ENCODE data around the gene RAB7B.
"Not testable (repeated sequence)": the region's sequence is repeated elsewhere in the genome, so short reads cannot be mapped to it uniquely, and the experiment has no call there.

RAB7B gene, protein sequence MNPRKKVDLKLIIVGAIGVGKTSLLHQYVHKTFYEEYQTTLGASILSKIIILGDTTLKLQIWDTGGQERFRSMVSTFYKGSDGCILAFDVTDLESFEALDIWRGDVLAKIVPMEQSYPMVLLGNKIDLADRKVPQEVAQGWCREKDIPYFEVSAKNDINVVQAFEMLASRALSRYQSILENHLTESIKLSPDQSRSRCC

DNA sequence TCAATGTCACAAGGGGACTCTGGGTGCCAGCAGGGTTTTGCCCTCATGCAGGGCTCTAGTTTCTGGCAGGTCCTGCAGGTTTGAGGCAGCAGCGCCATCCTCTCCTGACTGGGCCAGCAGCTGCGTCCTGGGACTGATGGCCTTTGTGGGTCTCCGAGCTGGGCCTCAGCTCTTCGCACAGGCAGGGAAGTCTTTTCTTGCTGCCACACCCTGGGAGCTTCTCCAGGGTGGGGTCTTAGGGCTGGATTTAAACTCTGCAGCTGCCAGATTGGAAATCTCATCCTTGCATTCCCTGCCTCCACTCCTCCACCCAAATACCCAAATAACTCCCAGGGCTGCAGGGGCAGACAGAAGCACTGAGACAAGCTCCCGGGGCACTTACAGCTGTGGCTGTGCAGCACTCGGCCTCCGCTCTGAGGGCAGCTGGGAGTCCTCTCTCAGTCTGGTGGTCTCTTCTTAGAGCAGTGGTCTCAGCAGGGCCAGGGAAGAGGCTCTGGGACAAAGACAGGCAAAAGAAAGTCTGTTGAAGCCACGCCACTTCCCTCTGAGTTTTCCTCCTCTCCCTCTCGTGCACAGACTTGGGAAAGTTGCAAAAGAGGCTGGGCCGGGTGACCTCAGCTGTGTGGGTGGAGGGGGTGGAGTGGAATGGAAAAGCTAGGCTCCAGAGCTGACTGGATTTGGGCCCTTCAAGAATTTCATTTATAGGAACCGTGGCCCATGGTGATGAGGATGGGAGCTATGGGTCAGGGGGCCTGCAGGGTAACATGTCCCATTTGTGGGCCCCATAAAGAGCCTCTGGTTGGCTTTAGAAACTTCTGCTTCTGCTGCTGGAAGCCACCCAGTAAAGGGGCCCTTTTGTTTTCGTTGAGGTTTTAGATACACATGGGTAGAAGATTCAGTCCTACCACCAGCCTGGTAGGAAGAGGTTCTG, at the start of gene RAB7B:
RAB7B (minus strand) TSS at position 525 of the 931 bp plus-strand sequence. CDS start 9,260 bp downstream, outside the sequence.
- peak; percentile 73 for DNase-seq

DNA sequence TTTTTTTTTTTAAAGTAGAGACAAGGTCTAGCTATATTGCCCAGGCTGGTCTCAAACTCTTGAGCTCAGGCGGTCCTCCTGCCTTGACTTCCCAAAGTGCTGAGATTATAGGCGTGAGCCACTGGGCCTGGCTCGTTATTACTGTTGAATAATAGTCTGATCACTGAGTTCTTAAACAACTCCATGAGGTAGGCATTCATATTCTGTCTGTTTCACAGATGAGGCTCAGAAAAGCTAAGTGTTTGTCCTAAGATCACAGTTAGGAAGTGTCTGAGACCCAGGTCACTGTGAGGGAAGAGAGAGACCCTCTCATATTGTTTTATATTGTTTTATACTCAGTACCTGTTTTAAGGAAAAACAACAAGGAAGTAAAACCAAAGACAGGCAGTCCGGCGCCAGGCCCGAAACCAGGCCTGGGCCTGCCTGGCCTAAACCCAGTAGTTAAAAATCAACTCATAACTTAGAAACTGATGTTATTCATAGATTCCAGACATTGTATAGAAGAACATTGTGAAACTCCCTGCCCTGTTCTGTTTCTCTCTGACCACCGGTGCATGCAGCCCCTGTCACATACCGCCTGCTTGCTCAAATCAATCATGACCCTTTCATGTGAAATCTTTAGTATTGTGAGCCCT, 49.2 kb upstream of the RAB7B start:
- not testable (repeated sequence) for DNase-seq

DNA sequence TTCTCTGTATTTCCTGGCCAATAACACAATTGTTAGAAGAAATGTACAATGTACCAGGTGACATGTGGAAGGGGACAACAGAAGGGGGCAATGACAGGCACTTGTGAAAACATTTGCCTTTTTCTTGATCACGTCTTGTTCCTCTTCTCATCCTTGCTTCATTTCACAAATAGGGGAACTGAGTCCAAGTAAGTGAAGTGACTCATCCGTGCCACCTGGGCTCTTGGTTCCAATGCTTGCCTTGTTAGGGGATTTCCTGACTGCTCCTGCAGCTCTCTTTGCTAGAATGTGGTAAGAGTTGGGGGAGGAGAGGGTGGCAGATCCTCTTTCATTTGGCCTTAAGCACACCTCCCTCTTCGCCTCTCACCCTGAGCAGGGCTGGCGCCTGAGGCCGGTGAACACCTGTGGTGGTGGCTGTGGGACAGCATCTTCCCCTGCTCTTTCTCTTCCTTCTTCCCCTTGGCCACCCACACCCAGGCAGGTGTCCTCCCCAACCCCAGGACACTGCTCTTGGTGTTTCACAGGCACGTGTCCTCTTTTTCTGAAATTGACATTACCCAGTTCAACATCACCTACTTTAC, 47.5 kb upstream of the RAB7B start:
- DNase-seq, result peak; percentile 94

DNA sequence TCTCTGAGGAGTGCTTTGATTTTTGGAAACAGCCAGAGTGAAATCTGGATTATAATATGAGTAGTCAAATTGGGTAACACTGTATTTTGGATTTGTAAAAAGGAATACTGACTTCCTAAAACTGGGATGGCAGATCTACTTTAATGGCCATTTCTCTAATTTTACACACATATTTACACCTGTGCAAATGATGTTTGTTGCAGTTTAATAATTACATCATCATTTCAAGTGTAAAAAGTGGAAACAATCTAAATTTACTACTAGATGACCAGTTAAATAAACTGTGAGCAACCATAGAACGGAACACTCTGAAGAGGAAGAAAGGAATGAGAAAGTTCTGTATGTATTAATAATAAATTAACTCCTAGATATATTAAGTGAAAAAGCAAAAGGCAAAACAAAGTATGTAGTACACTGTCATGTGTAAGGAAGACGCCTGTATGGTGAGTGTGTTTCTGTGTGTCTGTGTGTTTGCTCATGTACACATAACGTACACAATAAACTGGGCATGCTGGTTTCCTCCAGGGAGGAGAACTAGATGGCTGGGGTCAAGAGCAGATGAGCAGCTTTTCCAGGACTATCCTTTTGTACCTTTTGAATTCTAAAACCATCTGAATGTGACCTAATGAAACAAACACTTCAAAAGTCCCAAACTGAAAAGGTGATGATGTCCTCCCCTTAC, 46.9 kb upstream of the RAB7B start:
- no peak for DNase-seq

DNA sequence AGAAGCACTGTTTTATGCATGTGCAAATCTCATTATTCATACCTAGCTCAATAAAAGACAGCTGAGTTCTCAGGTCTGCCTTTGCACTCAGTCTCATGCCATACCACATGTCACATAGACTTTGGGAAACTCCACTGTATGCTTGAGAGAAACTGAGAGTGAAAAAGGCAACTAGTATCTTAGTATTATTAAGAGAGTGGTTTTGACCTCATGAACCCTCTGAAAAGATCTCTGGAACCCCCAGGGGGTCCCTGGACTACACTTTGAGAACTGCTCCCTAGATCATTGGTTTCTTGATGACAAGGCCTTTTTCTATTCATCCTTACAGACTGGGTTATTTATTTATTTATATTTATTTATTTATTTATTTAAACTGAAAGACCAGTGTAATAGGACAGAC, 46.1 kb upstream of the RAB7B start:
- no peak for DNase-seq

DNA sequence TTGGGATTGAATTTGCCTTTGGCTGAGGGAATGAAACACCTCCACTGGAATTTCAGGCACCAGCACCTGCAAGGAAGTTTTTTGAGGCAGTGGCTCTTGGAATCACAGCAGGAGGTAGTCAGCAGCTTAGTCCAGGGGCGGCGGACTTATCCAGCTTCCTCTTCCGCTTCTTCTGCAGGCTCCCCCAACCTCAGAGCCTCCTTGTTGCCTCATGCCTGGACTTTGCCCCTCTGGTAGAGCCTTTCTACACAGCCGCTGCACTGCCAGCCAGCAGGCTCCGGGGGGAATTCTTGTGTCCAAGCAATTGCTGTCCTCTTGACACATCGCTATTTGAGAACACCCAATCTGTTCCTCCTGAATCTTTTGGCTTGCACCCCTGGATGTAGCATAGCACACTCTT, 45.4 kb upstream of the RAB7B start:
- peak; percentile 73 for DNase-seq

DNA sequence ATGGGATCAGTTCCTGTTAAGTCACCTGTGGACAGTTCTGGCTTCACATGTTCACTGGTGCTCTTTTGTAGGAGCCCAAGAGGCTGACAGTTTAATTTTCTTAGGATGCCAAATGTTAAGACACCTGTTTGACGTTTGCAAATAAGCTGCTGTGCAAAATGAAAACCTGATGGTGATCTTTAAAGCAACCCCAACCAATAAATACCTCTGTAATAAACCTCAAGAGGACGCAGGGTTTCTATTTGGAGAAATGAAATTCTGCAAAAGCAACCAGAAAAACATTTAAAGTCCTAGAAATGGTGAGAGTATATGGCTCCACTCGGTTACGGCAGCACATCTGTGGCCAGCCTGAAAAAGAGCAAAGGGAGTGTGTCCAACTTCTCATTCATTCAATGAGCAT, 44.1 kb upstream of the RAB7B start:
- DNase-seq, result no peak

DNA sequence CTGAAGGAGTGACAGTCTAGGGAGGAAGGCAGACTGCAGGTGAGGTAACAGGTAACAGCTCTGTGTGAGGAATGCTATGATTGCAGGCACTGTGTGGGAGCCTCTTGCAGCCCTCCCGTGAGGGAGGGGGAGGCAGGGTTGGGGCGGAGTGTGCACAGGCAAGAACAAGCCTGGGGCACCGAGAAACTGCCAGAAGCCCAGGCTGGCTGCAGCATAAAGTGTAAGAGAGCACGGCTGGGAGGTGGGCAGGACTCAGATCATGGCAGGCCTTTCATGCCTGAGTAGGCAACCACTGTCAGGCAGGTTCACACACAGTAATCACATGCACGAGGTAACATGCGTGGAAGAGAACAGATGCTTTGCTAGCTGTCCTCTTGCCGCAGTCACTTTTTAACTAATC, 38.4 kb upstream of the RAB7B start:
- no peak for DNase-seq

DNA sequence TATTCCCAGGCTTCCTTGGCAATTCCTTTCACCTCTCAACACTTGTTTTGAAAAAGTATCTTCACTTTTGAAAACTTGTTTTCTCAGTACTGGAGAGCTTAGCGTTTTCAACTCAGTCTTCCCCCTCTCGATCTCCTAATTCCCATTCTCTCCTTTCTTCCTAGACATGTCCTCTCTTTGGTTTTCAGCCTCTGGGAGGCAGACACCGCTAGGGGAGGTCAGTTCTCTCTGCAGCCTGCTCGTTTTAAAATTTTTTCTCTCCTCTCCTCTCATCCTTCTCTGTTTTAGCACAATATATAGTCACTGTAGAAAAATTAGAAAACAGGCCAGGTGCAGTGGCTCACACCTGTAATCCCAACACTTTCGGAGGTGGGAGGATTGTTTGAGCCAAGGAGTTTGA, 37.1 kb upstream of the RAB7B start:
- DNase-seq, result no peak

DNA sequence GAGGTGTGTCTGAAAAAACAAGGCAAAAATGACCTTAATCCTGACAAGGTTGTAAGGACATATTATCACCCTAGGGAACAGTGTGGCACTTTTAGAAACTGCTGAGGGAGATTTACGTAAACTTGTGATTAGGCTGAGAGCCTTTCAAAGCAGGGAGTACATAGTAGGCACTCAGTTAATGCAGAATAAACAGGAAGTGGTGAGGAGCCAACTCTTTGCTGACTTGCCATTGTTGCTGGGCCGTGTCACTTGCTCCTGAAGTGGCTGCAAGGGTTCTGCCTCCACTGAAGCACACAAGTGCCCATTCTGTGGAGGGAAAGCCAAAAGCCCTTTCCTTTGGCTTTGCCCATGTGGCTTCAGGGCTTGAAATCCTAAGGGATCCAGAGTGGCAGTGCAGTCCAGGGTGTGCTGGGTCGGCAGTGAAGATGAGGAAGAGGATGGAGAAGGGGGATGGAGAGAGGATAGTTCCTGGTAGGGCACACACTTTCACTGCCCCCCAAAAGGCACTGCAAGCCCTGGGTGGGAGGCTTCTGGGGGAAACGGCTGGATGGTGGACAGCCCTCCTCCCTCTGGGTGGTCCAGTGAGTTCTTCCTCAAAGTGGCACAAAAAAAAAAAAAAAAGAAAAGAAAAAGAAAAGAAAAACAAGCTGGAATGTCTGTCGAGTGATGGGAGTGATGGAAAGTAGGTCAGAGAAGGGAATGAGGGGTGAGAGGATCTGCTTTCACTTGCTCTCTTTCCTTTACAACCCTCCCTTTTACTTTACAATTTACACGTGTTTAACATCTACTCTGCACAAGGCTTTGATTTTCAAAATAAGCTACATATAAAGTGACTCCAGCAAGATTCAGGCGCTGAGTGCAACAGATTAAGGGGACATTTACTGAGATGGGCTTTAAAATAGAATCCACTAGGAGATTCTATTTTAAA, 36.1 kb upstream of the RAB7B start:
- no peak for DNase-seq

DNA sequence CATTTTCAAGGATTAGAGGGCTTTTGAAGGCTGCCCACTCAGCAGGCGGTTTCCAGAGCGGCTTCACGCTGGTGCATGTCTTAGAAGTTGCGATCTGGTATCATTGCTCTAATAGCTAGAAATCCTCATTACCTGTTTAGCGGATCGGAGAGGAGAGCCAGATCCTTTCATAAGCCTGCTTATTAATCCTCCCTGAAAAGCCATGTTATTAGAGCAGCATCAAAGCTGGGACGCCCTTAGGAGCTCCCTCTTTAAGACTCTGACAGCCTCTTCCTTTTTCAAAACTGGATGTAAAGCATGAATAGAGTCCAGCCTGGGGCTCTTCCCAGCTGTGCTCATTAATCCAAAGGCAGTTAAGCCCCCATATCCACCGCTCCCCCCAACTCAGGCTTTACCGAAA, 34.4 kb upstream of the RAB7B start:
- DNase-seq, result no peak

DNA sequence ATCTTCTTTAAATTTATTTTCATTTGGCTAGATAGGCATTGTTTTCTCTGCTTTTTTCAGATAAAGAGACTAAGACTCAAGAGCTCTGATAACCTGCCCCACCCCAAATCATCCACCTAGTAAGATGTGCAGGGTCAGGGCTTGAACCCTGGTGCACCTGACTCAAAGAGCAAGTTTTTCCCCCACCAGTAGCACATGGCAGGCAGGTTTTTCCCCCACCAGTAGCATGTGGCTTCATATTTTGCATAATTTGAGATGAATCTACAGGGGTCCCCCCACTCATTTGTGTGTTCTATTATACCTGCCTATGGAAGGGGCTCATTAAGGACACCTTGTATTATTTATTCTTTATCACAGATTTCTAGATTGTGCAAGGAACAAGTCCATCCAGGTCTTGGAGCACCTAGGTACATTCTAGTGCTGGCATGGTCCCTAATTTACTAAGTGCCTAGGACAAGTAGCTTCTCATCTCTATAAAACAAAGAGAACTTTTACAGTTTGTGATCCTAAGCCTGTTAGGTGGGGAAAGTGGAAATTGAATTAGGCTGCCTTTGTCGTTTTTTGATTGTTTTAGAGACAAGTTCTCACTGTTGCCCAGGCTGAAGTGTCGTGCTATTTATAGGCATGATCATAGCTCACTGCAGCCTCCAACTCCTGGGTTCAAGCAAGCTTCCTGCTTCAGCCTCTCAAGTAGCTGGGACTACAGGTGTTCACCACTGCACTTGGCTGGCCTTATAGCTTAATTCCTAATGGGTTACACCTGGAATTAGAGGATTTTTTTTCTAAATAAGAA, 33.7 kb upstream of the RAB7B start:
- no peak for DNase-seq

DNA sequence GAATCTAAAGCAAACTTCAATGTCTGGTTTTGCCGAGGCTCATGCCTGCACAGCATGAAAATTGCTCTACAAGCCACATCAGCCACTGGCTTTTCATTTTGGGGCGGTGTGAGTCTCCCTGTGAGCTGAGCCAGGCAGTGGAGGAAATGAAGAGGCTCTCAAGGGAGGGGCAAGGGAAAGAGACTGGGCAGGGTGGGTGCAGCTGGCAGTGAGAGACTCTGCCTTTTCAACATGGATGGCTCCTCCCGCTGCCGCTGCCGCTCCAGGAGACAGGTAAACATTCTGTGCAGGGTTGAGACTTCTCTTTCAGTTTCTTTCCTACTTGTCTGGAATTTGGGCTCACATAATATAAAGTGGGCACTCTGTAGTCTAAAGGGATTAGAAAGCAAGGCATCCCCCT, 31.8 kb upstream of the RAB7B start:
- no peak for DNase-seq

DNA sequence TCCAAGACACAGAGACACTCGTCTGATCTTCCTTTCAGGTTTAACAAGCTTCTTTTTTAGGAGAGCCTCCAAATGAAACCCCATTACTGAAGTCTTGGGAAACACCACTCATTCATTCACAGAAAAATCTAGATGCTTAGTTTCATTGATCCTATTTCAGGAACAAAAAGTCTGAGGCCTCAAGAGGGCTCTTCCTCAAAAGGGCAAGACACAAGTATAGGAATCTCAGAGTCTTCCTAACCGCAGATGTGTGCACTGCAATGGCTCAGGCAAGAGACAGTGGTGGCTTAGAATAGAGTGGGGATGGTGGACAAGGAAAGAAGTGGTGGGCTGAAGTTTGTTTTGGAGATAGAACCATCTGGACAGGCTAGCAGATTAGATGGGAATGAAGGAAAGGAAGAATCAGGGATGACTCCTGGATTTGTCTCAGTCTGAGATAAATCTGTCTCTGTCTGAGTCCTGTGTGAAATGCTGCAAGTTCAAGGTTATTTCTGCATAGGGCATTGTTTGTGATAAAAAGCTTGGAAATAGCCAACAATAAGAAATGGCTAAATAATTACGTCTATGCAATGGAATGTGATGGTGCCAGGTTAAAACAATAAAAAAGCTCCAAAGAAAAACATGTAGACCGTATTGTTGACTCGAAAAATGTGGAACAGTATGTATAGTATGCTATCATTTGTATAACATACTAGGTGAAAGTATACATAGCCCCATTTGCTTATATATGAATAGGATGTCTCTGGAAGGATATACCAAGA, 29.4 kb upstream of the RAB7B start:
- DNase-seq, result peak; percentile 85

DNA sequence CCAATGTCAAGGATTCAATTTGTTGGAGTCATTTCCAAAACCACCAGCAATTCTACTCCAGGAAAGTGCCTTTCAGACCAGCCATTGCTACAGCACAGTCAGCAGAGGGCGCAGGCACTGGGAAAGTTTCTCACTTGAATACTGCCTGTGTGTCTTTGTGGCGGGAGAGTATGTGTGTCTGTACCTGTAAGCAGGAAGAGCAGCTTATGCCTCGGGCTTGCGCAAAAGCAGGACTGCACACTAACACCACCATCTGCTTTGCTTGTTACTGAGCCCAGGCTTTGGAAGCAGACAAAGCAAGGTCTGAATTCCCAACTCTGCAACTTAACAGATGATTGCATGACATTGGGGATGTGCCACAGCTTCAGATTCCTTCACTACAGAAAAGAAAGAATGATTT, 27.5 kb upstream of the RAB7B start:
- peak; percentile 75 for DNase-seq

DNA sequence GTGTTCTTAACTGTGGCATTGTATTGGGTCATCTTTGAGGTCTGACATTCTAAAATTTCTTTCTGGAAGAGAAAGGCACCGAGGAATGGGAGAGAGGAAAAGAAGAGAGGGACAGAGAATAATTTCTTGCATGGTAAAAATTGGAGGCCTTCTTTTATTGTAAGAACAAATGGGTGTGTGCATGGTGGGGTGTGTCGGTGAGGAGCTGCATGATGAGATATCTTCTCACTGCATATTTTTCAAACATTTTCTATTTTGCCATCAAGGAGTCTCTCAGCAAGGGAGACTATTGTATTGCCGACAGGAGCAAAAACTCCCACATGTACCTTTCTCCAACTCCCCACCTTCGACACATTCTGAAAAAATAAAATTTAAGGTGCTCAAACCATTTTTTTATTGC, 27.0 kb upstream of the RAB7B start:
- DNase-seq, result no peak

DNA sequence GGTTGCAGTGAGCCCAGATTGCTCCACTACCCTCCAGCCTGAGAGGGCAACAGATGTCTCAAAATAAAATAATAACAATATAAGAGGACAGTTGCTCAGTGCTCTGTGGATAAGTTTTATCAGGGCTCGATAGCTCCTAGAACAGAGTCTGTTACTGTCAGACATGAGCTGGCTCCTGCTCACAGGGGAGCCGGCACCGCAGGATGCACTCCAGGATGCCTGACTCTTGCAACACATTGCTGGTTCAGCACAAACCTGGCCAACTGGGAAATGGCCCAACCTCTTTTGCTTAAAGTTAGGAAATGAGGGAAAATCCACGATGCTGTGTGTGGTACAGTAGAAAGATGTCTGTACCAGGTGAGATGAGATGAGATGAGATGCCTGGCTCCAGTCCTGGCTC, 26.3 kb upstream of the RAB7B start:
- no peak for DNase-seq

DNA sequence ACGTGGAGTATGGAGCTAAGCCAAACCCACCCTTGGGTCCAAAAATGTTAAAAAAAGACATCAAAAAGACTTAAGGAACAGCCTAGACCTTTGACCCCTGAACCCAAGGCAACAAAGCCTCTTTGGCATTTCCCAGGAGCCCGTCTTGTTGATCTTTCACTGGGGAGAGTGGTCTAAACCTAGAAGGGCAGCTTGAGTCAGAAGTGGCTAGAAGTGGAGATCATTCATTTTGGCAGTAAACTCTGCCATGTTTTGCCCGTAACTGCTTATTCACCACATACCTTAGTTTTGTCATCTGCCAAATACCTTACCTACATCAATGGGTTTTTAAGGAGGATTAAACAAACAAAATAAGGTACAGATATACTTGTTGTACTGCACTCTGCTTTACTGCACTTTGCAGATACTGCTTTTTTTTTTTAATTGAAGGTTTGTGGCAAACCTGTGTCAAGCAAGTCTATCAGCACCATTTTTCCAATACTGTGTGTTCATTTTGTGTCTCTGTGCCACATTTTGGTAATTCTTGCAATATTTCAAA, 22.2 kb upstream of the RAB7B start:
- no peak for DNase-seq

DNA sequence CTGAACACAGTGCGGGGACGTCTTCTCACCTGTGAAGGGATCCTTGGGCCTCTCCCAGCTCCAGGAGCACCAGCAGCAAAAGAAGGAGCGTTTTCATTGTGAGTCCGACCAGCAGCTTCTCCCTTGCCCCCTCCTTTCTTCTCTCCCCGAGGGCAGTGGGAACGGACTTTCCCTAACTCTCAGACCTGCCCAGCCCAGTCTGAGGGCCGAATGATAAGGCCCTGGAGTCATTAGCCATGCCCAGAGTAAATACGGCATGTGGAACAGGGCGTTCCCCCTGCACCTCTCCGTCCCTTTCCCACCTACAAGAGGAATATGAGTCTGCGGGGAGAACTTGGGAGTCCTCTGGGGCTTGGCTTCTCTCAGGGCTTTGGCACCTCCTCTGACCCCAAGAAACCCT, 20.5 kb upstream of the RAB7B start, which contains the start of gene CTSE:
CTSE (minus strand) TSS at position 201 of the 400 bp plus-strand sequence; CDS start at position 97, 104 bp downstream.
- DNase-seq, result no peak

DNA sequence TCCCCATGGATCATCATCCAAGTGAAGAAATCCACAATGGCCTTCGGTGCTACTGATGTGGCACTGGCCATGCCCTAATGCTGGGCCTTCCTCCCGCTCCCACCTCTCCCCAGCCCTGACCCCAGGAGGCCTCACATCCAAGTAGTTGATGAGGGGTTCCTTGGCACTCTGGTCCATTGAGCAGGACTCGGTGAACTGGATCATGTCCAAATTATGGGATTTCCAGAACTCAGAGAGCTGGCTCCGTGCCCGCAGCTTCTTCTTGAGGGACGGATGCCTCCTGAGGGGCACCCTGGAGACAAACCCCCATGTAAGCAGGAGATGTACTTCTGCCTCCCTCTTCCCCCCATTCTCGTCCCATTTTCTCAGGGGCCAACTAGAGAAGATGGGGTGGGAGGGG, 19.6 kb upstream of the RAB7B start:
- no peak for DNase-seq

Data from MV-4-11 (cell line).